B cell (primary cell): ENCODE results near the gene BAAT. TPM values are rescaled to one million over a fixed set of nuclear protein-coding genes. Genes with fewer than 3 reads are reported as not detected.

Experiments used
- polyA plus RNA-seq: library from polyadenylated mRNA; depleted of rRNA; stranded (reverse); fragments of >200 nt; gene quantifications from 2 replicates; pipeline ENCODE4 v1.2.3, GENCODE V29; 2012
- small RNA-seq: library from RNA; depleted of rRNA; stranded (forward); fragments of <200 nt; gene quantifications from one replicate; pipeline ENCODE3, GENCODE V24; 2012; ENCODE audit warnings: low replicate concordance, low read depth; ENCODE audit not compliant: insufficient read length
- total RNA-seq, 2 donors: library from RNA; stranded (reverse); fragments of 120-200 nt in 1 of 2; gene quantifications; 1 replicate in 1 of 2; 2 replicates in 1 of 2; pipeline versions ENCODE4 v1.2.3 to v1.2.4, GENCODE V29; 2013 to 2022

BAAT gene
- total and polyA plus RNA-seq, 2 donors (not counting 1 experiment from before 2014, with no cell fraction given): 0.07 TPM; not detected in 1

Small RNAs within 50 kb of the gene (small RNA-seq; reads per million reads assigned to genes)
- not detected for gene RF00322

Other genes with a start within 250 kb of the BAAT start
- gene MRPL50, start 13.6 kb upstream of the BAAT start, total RNA-seq: 16.6 and 18.0 TPM in 2 replicates
- gene MRPL50, start 13.6 kb upstream of the BAAT start, polyA plus RNA-seq: 4.0 and 4.1 TPM in 2 replicates
- 25.7 and 30.8 TPM in 2 replicates for gene ZNF189, start 13.8 kb upstream of the BAAT start, total RNA-seq
- gene ZNF189, start 13.8 kb upstream of the BAAT start, polyA plus RNA-seq: 4.0 and 5.0 TPM in 2 replicates
- not detected in 2 replicates for gene ALDOB, start 50.8 kb upstream of the BAAT start, total RNA-seq
- gene ALDOB, start 50.8 kb upstream of the BAAT start, polyA plus RNA-seq: not detected in 2 replicates
- 56.4 and 58.0 TPM in 2 replicates for gene RNF20, start 148.8 kb upstream of the BAAT start, total RNA-seq
- 5.7 and 8.2 TPM in 2 replicates for gene RNF20, start 148.8 kb upstream of the BAAT start, polyA plus RNA-seq
- not detected in 2 replicates for gene PPP3R2, start 210.0 kb upstream of the BAAT start, total RNA-seq
- gene PPP3R2, start 210.0 kb upstream of the BAAT start, polyA plus RNA-seq: not detected in 2 replicates